PFSK-1 (cell line): ENCODE data around the gene RETREG1.

Source experiments
- FOXP2 ChIP-seq: optimal IDR thresholded peaks from 2 replicates; pipeline ENCODE3; 2011; ENCODE audit warnings: borderline replicate concordance, control low read depth, inconsistent platforms; ENCODE audit not compliant: insufficient read depth; ENCODE audit errors: extremely low read length, extremely low read depth
- POLR2AphosphoS5 ChIP-seq: IDR thresholded peaks from 2 replicates; pipeline ENCODE4 v1.6.1; 2012; ENCODE audit warnings: low read depth, mild to moderate bottlenecking, control low read depth, low read length, moderate library complexity
- SIN3A ChIP-seq: IDR thresholded peaks from 2 replicates; pipeline ENCODE4 v1.6.1; 2012; ENCODE audit warnings: mild to moderate bottlenecking, low read length, moderate library complexity, borderline replicate concordance; ENCODE audit not compliant: insufficient read depth
- TAF1 ChIP-seq: IDR thresholded peaks from 2 replicates; pipeline ENCODE4 v1.6.1; 2012; ENCODE audit warnings: low read length, control low read depth, borderline replicate concordance; ENCODE audit not compliant: insufficient read depth
- TF ChIP-seq, protein P1 (sequence below), 2 experiments: IDR thresholded peaks; 2 replicates each; pipeline versions ENCODE4 v1.6.1 to v1.8.0; 2011 to 2012; ENCODE audit warnings: low read depth in 2 of 2, low read length in 2 of 2, control low read depth in 1 of 2, inconsistent platforms in 1 of 2, mild to moderate bottlenecking in 1 of 2, moderate library complexity in 1 of 2; ENCODE audit not compliant: insufficient read depth in 1 of 2

Gene RETREG1

DNA sequence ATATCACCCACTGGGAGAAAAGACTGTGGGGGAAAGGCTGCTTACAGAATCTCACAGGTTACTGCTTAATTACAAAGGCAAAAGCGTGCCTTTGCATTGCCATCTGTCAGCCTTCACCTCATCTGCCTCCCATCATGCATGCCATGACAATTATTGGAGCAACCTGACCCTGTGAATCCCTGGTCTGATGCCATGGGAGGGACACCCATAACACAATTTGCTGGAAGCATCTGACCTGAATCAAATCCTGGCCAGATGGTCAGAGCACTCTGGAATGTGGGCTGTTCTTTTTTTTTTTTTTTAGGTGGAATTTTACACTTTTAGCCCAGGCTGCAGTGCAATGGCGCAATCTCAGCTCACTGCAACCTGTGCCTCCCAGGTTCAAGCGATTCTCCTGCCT lies 11.6 kb upstream of the RETREG1 start:
- TF ChIP-seq, protein P1, sequence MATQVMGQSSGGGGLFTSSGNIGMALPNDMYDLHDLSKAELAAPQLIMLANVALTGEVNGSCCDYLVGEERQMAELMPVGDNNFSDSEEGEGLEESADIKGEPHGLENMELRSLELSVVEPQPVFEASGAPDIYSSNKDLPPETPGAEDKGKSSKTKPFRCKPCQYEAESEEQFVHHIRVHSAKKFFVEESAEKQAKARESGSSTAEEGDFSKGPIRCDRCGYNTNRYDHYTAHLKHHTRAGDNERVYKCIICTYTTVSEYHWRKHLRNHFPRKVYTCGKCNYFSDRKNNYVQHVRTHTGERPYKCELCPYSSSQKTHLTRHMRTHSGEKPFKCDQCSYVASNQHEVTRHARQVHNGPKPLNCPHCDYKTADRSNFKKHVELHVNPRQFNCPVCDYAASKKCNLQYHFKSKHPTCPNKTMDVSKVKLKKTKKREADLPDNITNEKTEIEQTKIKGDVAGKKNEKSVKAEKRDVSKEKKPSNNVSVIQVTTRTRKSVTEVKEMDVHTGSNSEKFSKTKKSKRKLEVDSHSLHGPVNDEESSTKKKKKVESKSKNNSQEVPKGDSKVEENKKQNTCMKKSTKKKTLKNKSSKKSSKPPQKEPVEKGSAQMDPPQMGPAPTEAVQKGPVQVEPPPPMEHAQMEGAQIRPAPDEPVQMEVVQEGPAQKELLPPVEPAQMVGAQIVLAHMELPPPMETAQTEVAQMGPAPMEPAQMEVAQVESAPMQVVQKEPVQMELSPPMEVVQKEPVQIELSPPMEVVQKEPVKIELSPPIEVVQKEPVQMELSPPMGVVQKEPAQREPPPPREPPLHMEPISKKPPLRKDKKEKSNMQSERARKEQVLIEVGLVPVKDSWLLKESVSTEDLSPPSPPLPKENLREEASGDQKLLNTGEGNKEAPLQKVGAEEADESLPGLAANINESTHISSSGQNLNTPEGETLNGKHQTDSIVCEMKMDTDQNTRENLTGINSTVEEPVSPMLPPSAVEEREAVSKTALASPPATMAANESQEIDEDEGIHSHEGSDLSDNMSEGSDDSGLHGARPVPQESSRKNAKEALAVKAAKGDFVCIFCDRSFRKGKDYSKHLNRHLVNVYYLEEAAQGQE (IDR thresholded peaks at IDR 0.05; ENCODE audit: insufficient read depth in 1 of 2, low read depth in 2 of 2, low read length in 2 of 2): no peak
- TF ChIP-seq POLR2AphosphoS5: no peak

DNA sequence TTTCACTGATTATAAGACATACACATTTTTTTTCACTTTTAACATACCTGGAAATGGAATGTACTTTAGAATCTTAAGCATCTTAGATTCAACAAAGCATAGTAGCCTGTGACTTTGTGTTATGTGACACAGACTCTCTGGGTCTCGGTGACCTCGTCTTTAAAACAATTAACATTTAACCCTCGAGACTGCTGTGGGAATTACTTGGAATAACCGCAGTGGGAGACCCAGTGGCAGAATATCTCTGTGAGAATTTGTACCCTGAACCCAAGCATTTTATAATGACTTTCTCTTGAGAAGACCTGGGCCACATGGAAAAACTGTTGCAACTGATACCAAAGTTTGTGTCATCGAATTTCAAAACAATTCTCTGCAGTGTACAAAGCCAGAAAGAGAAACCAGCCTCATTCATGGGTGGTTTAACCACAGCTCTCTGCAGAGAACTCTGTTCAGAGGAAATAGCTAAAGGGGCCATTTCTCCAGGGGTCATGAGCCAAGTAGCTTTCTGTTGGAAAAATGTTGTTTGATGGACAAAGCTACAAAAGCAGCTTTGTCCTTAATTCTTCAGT lies 10.0 kb upstream of the RETREG1 start:
- TF ChIP-seq SIN3A: no peak
- TF ChIP-seq, protein P1 (IDR thresholded peaks at IDR 0.05; ENCODE audit: insufficient read depth in 1 of 2, low read depth in 2 of 2, low read length in 2 of 2): no peak
- no peak for TF ChIP-seq FOXP2
- no peak for TF ChIP-seq POLR2AphosphoS5
- no peak for TF ChIP-seq TAF1

DNA sequence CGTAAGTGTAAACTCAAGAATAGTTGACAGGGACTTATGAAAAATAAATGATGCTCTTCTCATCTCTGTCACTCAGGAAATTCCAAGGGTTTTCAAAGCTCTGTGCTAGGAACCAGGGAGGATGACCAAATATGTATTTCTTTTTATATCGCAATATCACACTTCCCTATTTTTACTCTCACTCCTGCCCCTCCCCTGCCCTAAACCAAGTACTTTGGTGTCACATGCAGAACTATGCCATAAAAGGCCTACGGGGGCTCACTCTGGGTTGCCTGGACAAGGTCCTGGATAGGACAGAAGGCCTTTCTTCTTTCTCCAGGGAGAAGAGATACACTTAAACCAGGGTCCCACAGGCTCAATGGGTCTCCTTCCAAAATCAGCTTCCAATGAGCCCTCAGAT lies 8.3 kb upstream of the RETREG1 start:
- TF ChIP-seq POLR2AphosphoS5 (no peak), TAF1 (no peak), FOXP2 (no peak), SIN3A (no peak)
- TF ChIP-seq, protein P1 (IDR thresholded peaks at IDR 0.05; ENCODE audit: insufficient read depth in 1 of 2, low read depth in 2 of 2, low read length in 2 of 2): no peak

DNA sequence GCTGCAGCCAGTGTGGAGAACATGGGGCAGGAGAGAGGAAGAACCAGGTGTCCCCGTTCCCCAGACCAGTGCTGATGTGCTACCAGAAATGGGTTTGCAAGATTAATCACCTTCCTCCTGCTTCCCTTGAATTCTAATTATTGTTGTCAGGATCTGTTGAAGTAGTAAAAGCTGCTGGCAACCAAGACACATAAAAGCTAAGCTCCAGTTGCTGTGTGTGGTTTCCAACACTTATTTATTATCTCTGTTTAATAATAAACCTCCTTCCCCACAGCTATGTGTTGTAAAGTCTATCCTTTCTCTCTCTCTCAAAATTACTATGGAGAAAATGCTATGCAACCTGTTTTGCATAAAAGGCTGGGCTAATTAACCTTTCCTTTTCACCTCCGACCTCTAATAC lies 2.3 kb upstream of the RETREG1 start:
- TF ChIP-seq SIN3A (no peak), TAF1 (no peak), FOXP2 (no peak), POLR2AphosphoS5 (no peak)
- TF ChIP-seq, protein P1 (IDR thresholded peaks at IDR 0.05; ENCODE audit: insufficient read depth in 1 of 2, low read depth in 2 of 2, low read length in 2 of 2): no peak

DNA sequence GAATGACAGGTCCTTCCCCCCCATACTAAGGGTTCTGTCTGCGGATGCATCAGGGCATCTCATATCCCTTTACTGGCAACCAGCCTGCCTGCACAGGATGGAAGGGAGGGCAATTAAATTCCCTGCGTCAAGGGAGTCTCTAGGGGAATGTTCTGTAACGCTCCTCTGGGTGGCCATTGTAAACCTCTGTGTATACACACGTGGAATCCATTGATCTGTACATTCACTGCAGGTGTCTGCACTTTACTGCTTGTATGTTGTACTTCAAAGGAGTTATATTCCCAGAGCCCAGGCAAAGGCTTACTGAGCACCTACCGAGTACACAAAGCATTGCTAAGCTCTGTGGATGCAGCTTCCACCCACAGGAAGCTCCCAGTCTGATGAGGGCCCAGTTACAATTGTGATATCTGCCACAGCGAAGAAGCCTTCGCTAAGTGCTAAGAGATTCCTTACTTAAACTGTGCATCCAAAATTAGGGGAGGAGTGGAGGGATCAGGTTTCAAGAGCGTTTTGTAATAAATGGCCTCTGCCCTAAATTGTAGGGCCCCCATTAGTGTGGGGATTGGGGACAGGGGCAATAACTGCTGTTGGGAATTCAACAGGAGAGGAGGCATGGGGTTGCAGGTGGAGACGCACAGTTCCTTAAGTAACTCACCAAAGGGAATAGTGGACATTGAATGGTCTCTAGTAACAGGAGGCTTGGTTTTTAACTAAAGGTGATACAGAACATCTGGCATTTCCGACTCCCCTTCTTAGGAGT lies 1.5 kb upstream of the RETREG1 start:
- TF ChIP-seq, protein P1 (IDR thresholded peaks at IDR 0.05; ENCODE audit: insufficient read depth in 1 of 2, low read depth in 2 of 2, low read length in 2 of 2): no peak
- TF ChIP-seq SIN3A: no peak
- TF ChIP-seq TAF1: no peak
- no peak for TF ChIP-seq FOXP2
- no peak for TF ChIP-seq POLR2AphosphoS5
